ENCODE measurements around the gene VGLL4.

GRCh38 chr3:11635680-11636393 lies 7.9 kb downstream of the VGLL4 start:
- no peak for TF ChIP-seq CTCF (IDR thresholded peaks at IDR 0.05)
- TF ChIP-seq POLR2A (IDR thresholded peaks at IDR 0.05): no peak

All from lower leg skin (tissue), 3 donors.